ENCODE results near the gene CEP95. TPM values are rescaled to one million over a fixed set of nuclear protein-coding genes. Genes with fewer than 3 reads are reported as not detected.

The CEP95 gene
- total RNA-seq, 5 donors from 2014 or later (not counting 1 experiment from before 2014, with no cell fraction given), result 77.0 to 168 (median 91.9) TPM

DNA sequence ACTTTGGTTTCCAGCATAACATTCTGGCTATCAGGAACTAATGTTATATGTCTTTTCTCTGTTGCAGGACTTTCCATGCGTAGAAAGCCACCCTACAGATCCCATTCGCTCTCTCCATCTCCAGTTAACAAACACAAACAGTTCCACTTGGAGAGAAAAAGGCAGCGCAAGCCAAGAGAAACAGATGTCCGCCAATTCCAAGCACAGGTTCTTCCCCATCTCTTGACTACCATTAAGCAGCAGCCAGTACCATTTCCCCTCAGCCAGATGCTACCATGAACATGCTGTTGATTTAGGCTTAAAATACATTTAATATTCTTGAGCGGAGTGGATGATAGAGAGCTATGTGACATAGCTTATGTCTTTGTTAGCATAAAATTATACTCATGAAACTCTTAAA, 22.4 kb downstream of the CEP95 start:
- ChIA-PET POLR2A (no interaction called here), CTCF (no interaction called here)
- Histone ChIP-seq H3K36me3 (ENCODE audit: control insufficient read depth in 2 of 2, extremely low read depth in 1 of 2, insufficient read depth in 1 of 2, low read length in 1 of 2) (peaks cover 7 to 99% of the 10 kb centered on the region in 2 donors), H3K27ac (ENCODE audit: low read length) (no peak overlapping the region), H3K27me3 (replicated peaks in 1 of 2; ENCODE audit: control insufficient read depth in 2 of 2, extremely low read depth in 1 of 2, insufficient read depth in 2 of 2, low read length in 1 of 2) (no peaks in the 10 kb centered on the region), H3K4me3 (ENCODE audit: control insufficient read depth in 1 of 2, extremely low read depth in 1 of 2, low read length in 1 of 2) (no peak overlapping the region), H3K4me1 (ENCODE audit: control insufficient read depth in 1 of 2, extremely low read depth in 1 of 2, insufficient read depth in 2 of 2, low read length in 2 of 2) (no peaks in the 10 kb centered on the region), H3K9me3 (no peaks in the 10 kb centered on the region)
- Mint-ChIP-seq H3K4me3 (no peak overlapping the region), H3K27me3 (no peaks in the 10 kb centered on the region), H3K36me3 (peaks cover 66% of the 10 kb centered on the region), H3K9me3 (no peaks in the 10 kb centered on the region), H3K27ac (no peak overlapping the region), H3K4me1 (peaks cover 0 to 14% (median 0%) of the 10 kb centered on the region in 3 donors)
- DNase-seq (no peak), ATAC-seq (replicated peaks in 1 of 4) (no peak)
- WGBS (ENCODE audit: insufficient coverage), result 100% methylated on average over 2 of the region's 5 CpGs

DNA sequence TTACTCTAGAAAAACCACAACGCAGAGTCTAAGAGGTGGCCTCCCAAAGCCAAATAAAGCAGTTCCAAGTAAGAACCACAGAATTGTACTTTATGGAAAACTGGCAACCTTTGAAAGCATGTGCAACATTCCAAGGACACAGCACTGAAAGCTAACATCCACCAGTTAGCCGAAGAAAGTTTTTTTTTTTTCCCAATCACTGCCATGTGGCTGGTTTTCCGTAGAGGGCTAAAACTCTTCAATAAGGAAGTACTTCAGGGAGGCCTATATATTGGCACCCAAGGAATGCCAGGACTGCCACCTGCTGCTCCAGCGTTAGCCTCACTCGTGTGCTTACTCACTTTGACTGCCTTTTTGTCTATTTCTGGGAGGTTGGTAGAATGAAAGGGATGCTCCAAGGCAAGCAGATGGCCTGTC, 25.2 kb downstream of the CEP95 start:
- H3K9me3 ChIP-seq, result no peaks in the 10 kb centered on the region
- Mint-ChIP-seq H3K4me3 (no peak overlapping the region), H3K36me3 (peaks cover 63% of the 10 kb centered on the region), H3K27ac (no peak overlapping the region), H3K4me1 (peaks cover 0 to 4% (median 0%) of the 10 kb centered on the region in 3 donors), H3K27me3 (no peaks in the 10 kb centered on the region), H3K9me3 (no peaks in the 10 kb centered on the region)
- no peak overlapping the region for H3K27ac ChIP-seq (ENCODE audit: low read length)
- H3K27me3 ChIP-seq (replicated peaks in 1 of 2; ENCODE audit: control insufficient read depth in 2 of 2, extremely low read depth in 1 of 2, insufficient read depth in 2 of 2, low read length in 1 of 2), result no peaks in the 10 kb centered on the region
- DNase-seq, result no peak
- POLR2A ChIA-PET, result interaction anchor here (0.7 kb wide), 3 partner anchors 24 to 203 kb away, joined by 3 to 5 read pairs (median 3); no protein-coding TSS in a partner anchor
- CTCF ChIA-PET, result no interaction called here
- peaks cover 9 to 96% of the 10 kb centered on the region in 2 donors for H3K36me3 ChIP-seq (ENCODE audit: control insufficient read depth in 2 of 2, extremely low read depth in 1 of 2, insufficient read depth in 1 of 2, low read length in 1 of 2)
- no peaks in the 10 kb centered on the region for H3K4me1 ChIP-seq (ENCODE audit: control insufficient read depth in 1 of 2, extremely low read depth in 1 of 2, insufficient read depth in 2 of 2, low read length in 2 of 2)
- H3K4me3 ChIP-seq (ENCODE audit: control insufficient read depth in 1 of 2, extremely low read depth in 1 of 2, low read length in 1 of 2), result no peak overlapping the region
- no peak for ATAC-seq (replicated peaks in 1 of 4)
- 94% methylated on average over 2 of the region's 5 CpGs for WGBS (ENCODE audit: insufficient coverage)

DNA sequence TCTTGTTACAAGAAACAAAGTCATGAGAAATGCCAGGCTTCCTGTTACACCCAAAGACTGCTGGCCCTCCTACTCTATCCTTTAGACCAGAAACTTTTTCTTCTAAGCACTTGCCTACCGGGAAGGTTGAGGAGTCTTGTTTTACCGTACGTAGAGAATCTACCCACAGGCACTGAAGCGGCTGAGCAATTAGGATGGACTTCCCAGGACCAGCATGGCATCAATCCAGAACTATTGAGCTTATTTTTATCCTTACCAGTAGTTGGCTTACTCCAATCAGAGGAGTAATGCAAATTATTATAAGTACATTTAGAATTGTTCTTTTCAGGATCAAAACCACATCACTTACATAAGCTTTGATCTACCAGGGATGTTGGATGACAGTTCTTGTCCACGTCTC, 25.6 kb downstream of the CEP95 start:
- Histone ChIP-seq H3K9me3 (no peaks in the 10 kb centered on the region), H3K36me3 (ENCODE audit: control insufficient read depth in 2 of 2, extremely low read depth in 1 of 2, insufficient read depth in 1 of 2, low read length in 1 of 2) (peaks cover 6 to 96% of the 10 kb centered on the region in 2 donors), H3K4me3 (ENCODE audit: control insufficient read depth in 1 of 2, extremely low read depth in 1 of 2, low read length in 1 of 2) (no peak overlapping the region), H3K27ac (ENCODE audit: low read length) (no peak overlapping the region), H3K27me3 (replicated peaks in 1 of 2; ENCODE audit: control insufficient read depth in 2 of 2, extremely low read depth in 1 of 2, insufficient read depth in 2 of 2, low read length in 1 of 2) (no peaks in the 10 kb centered on the region), H3K4me1 (ENCODE audit: control insufficient read depth in 1 of 2, extremely low read depth in 1 of 2, insufficient read depth in 2 of 2, low read length in 2 of 2) (no peaks in the 10 kb centered on the region)
- WGBS (ENCODE audit: insufficient coverage), result 67% methylated on average over 1 of the region's 5 CpGs
- H3K9me3 Mint-ChIP-seq, result no peaks in the 10 kb centered on the region
- ATAC-seq (replicated peaks in 1 of 4) (no peak), DNase-seq (no peak)
- ChIA-PET CTCF (no interaction called here), POLR2A (interaction anchor here (0.7 to 0.8 kb wide), 3 partner anchors 22 to 202 kb away, joined by 3 to 4 read pairs (median 4); no protein-coding TSS in a partner anchor)
- H3K27me3 Mint-ChIP-seq, result no peaks in the 10 kb centered on the region
- no peak overlapping the region for H3K4me3 Mint-ChIP-seq
- no peaks in the 10 kb centered on the region for H3K4me1 Mint-ChIP-seq
- H3K36me3 Mint-ChIP-seq, result peaks cover 66% of the 10 kb centered on the region
- peak overlapping the region in 1 of 2 donors; percentile 40 for H3K27ac Mint-ChIP-seq

DNA sequence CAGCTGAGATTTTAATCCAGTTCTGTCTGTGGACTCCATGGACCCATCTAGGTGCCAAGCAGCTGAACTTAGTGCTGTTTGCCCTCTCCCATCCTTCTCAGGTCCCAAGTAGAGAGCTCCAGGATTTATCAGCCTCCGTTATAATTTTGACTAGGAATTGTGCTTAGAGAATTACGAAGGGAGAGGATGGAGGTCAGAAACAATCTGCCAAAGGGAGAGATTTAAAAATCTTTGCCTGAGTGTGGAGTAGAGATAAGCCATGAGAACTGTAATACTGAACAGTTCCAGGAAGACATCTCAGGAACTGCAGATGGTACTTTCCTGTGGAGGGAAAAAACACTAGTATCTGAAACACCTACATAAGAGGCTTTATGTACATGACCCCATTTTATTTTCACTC, 27.0 kb downstream of the CEP95 start:
- Mint-ChIP-seq H3K27ac (peak overlapping the region; percentile 42 to 49), H3K9me3 (no peaks in the 10 kb centered on the region), H3K27me3 (no peaks in the 10 kb centered on the region), H3K36me3 (peaks cover 65% of the 10 kb centered on the region), H3K4me1 (peaks cover 0 to 2% (median 0%) of the 10 kb centered on the region in 3 donors), H3K4me3 (no peak overlapping the region)
- DNase-seq (no peak), ATAC-seq (replicated peaks in 1 of 4) (no peak)
- H3K27ac ChIP-seq (ENCODE audit: low read length), result no peak overlapping the region
- H3K4me3 ChIP-seq (ENCODE audit: control insufficient read depth in 1 of 2, extremely low read depth in 1 of 2, low read length in 1 of 2), result no peak overlapping the region
- ChIA-PET CTCF (interaction anchor here in 1 of 2 donors (0.6 to 1.0 kb wide), 2 partner anchors 42 to 203 kb away, joined by 3 to 8 read pairs; no protein-coding TSS in a partner anchor), POLR2A (interaction anchor here in 1 of 2 donors (0.5 to 1.2 kb wide), 4 partner anchors 17 to 35 kb away, joined by 3 to 14 read pairs (median 4); partner anchors contain the start of gene CEP95)
- H3K36me3 ChIP-seq (ENCODE audit: control insufficient read depth in 2 of 2, extremely low read depth in 1 of 2, insufficient read depth in 1 of 2, low read length in 1 of 2), result peaks cover 9 to 94% of the 10 kb centered on the region in 2 donors
- H3K4me1 ChIP-seq (ENCODE audit: control insufficient read depth in 1 of 2, extremely low read depth in 1 of 2, insufficient read depth in 2 of 2, low read length in 2 of 2), result no peaks in the 10 kb centered on the region
- no CpG with 5 or more reads among the region's 2 CpGs for WGBS (ENCODE audit: insufficient coverage)
- H3K9me3 ChIP-seq, result no peaks in the 10 kb centered on the region
- H3K27me3 ChIP-seq (replicated peaks in 1 of 2; ENCODE audit: control insufficient read depth in 2 of 2, extremely low read depth in 1 of 2, insufficient read depth in 2 of 2, low read length in 1 of 2), result no peaks in the 10 kb centered on the region

DNA sequence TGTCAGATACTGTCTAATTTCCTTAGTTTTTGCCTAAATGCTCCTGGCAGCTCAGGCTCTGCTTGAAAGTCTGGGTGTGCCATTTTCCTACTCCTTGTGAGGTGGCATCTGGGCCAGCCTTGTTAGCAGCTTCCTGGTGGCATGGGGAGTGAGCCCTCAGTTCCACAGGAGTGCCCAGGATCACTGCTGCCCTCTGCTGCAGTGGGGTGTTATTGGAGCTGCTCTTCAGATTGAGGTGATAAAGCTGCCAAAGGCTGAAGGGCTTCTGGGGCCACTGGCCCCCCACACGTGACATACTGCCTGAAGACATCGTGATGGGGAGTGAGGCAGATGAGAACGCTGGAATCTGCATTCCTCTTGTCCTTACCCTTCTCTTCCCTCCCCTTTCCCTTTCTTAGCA, 27.4 kb downstream of the CEP95 start:
- peak overlapping the region; percentile 13 to 42 for H3K27ac Mint-ChIP-seq
- no peaks in the 10 kb centered on the region for H3K9me3 ChIP-seq
- peak in 2 of 4 experiments; percentile 23 to 46 for ATAC-seq (replicated peaks in 1 of 4)
- H3K27me3 Mint-ChIP-seq, result no peaks in the 10 kb centered on the region
- CTCF ChIA-PET, result no interaction called here
- H3K36me3 ChIP-seq (ENCODE audit: control insufficient read depth in 2 of 2, extremely low read depth in 1 of 2, insufficient read depth in 1 of 2, low read length in 1 of 2), result peaks cover 12 to 94% of the 10 kb centered on the region in 2 donors
- peaks cover 61% of the 10 kb centered on the region for H3K36me3 Mint-ChIP-seq
- DNase-seq, result peak in 4 of 35 experiments; percentile 1 to 22 (median 4)
- no CpG with 5 or more reads among the region's 3 CpGs for WGBS (ENCODE audit: insufficient coverage)
- H3K4me3 Mint-ChIP-seq, result no peak overlapping the region
- no peaks in the 10 kb centered on the region for H3K9me3 Mint-ChIP-seq
- H3K27me3 ChIP-seq (replicated peaks in 1 of 2; ENCODE audit: control insufficient read depth in 2 of 2, extremely low read depth in 1 of 2, insufficient read depth in 2 of 2, low read length in 1 of 2), result no peaks in the 10 kb centered on the region
- H3K4me3 ChIP-seq (ENCODE audit: control insufficient read depth in 1 of 2, extremely low read depth in 1 of 2, low read length in 1 of 2), result no peak overlapping the region
- peaks cover 0 to 6% (median 0%) of the 10 kb centered on the region in 3 donors for H3K4me1 Mint-ChIP-seq
- POLR2A ChIA-PET, result interaction anchor here in 1 of 2 donors (0.5 to 0.9 kb wide), 2 partner anchors 29 to 35 kb away, joined by 3 to 4 read pairs; no protein-coding TSS in a partner anchor
- H3K4me1 ChIP-seq (ENCODE audit: control insufficient read depth in 1 of 2, extremely low read depth in 1 of 2, insufficient read depth in 2 of 2, low read length in 2 of 2), result no peaks in the 10 kb centered on the region
- H3K27ac ChIP-seq (ENCODE audit: low read length), result no peak overlapping the region

DNA sequence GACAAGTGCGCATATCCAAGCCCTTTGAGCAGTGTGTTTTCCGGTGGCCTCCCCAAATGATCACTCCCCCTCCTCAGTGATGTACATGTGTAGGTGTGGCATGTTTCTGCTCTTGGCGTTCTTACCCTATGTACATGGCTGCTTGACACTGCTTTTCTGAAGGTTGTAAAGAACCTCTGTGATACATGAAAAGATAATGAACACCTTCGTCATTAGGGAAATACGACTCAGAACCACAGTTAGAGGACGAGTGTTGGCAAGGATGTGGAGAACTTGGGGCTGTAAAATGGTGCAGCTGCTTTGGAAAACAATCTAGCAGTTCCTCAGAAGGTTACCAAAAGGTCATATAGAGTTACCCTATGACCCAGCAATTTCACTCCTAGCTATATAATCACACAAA, 28.6 kb downstream of the CEP95 start:
- Mint-ChIP-seq H3K27me3 (no peaks in the 10 kb centered on the region), H3K27ac (no peak overlapping the region), H3K4me3 (no peak overlapping the region), H3K36me3 (peaks cover 53% of the 10 kb centered on the region), H3K9me3 (no peaks in the 10 kb centered on the region), H3K4me1 (peaks cover 0 to 6% (median 0%) of the 10 kb centered on the region in 3 donors)
- no peaks in the 10 kb centered on the region for H3K9me3 ChIP-seq
- 87% methylated on average over 3 of the region's 6 CpGs for WGBS (ENCODE audit: insufficient coverage)
- H3K27ac ChIP-seq (ENCODE audit: low read length), result no peak overlapping the region
- no peaks in the 10 kb centered on the region for H3K4me1 ChIP-seq (ENCODE audit: control insufficient read depth in 1 of 2, extremely low read depth in 1 of 2, insufficient read depth in 2 of 2, low read length in 2 of 2)
- H3K4me3 ChIP-seq (ENCODE audit: control insufficient read depth in 1 of 2, extremely low read depth in 1 of 2, low read length in 1 of 2), result no peak overlapping the region
- H3K36me3 ChIP-seq (ENCODE audit: control insufficient read depth in 2 of 2, extremely low read depth in 1 of 2, insufficient read depth in 1 of 2, low read length in 1 of 2), result peaks cover 12 to 87% of the 10 kb centered on the region in 2 donors
- no peak for ATAC-seq (replicated peaks in 1 of 4)
- POLR2A ChIA-PET, result no interaction called here
- H3K27me3 ChIP-seq (replicated peaks in 1 of 2; ENCODE audit: control insufficient read depth in 2 of 2, extremely low read depth in 1 of 2, insufficient read depth in 2 of 2, low read length in 1 of 2), result no peaks in the 10 kb centered on the region
- DNase-seq, result no peak
- CTCF ChIA-PET, result no interaction called here

Measured in T-cell (primary cell).